ENCODE measurements around the gene POLR3F.

POLR3F gene

DNA sequence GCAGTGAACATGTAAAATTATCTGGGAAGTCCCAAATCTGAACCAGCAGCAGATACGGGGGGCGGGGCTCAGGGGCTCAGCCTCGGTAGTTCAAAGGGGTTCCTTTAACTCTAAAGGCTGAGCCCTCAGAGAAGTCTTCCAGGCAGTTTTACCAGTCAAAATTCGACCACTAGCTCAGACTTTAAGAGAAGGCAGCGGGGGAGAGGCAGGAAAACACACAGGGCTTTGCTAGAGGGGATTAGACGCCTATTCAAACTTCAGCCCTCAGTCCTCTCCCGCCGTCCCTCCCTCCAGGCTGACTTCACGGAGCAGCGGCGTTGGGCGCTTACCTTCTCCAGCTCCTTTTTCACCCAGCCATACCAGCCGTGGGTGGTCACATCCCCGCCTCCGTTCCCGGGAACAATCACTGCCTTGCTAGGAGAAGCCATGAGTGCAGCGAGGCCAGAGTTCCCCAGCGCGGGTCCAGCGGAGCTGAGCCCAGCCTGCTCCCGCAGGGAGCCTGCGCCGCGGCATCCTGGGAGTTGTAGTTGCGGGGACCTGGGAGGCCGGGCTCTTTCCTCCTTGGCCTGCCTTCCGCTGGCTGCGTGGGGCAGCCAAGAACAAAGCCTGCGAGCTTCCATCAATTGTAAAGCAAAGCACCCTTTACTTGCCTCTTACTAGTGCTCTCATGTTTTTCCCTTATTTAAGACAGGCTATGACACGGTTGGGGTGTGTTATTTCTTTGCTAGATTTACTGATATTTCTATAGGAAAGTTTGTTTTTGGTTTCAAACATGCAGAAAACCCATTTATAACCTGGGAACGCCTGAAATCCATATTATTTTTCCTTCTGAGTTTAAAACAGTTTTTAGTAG is 29.8 kb downstream of the POLR3F start, which contains the start of gene RBBP9 (continued):
- TF ChIP-seq ZBTB17 (tag by site-specific recombination; IDR thresholded peaks at IDR 0.05): peak; percentile 99
- no peak for TF ChIP-seq ZNF311 (tag by site-specific recombination; IDR thresholded peaks at IDR 0.05; ENCODE audit: borderline replicate concordance)
- no peak for TF ChIP-seq ZBTB21 (tag by site-specific recombination; IDR thresholded peaks at IDR 0.05)
- TF ChIP-seq OSR2 (tag by site-specific recombination; IDR thresholded peaks at IDR 0.05): no peak
- TF ChIP-seq ZNF2 (tag by site-specific recombination; IDR thresholded peaks at IDR 0.05): peak; percentile 66; the same call in 1 of the 2 replicates
- TF ChIP-seq KLF8 (tag by site-specific recombination; IDR thresholded peaks at IDR 0.05): peak; percentile 77
- no peak for TF ChIP-seq ZNF184 (tag by site-specific recombination; IDR thresholded peaks at IDR 0.05)
- TF ChIP-seq, protein P1, sequence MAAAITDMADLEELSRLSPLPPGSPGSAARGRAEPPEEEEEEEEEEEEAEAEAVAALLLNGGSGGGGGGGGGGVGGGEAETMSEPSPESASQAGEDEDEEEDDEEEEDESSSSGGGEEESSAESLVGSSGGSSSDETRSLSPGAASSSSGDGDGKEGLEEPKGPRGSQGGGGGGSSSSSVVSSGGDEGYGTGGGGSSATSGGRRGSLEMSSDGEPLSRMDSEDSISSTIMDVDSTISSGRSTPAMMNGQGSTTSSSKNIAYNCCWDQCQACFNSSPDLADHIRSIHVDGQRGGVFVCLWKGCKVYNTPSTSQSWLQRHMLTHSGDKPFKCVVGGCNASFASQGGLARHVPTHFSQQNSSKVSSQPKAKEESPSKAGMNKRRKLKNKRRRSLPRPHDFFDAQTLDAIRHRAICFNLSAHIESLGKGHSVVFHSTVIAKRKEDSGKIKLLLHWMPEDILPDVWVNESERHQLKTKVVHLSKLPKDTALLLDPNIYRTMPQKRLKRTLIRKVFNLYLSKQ (tag by site-specific recombination; IDR thresholded peaks at IDR 0.05; ENCODE audit: borderline replicate concordance): no peak
- no peak for TF ChIP-seq ZNF792 (tag by site-specific recombination; IDR thresholded peaks at IDR 0.05)
- TF ChIP-seq ZNF596 (tag by site-specific recombination; IDR thresholded peaks at IDR 0.05): no peak
- TF ChIP-seq ZNF776 (tag by site-specific recombination; IDR thresholded peaks at IDR 0.05; ENCODE audit: borderline replicate concordance): no peak
- TF ChIP-seq ZNF157 (tag by site-specific recombination; IDR thresholded peaks at IDR 0.05): no peak
- no peak for TF ChIP-seq ZNF521 (tag by site-specific recombination; IDR thresholded peaks at IDR 0.05)
- peak; percentile 86; the same call in 1 of the 2 replicates for TF ChIP-seq TRIM28 (IDR thresholded peaks at IDR 0.05; ENCODE audit: borderline replicate concordance, low read length)
- peak; percentile 70; the same call in 1 of the 2 replicates for TF ChIP-seq ZNF561 (tag by site-specific recombination; IDR thresholded peaks at IDR 0.05; ENCODE audit: borderline replicate concordance)
- no peak for TF ChIP-seq ZNF274 (IDR thresholded peaks at IDR 0.05; ENCODE audit: low read length)
- TF ChIP-seq ZNF274 (tag by site-specific recombination; IDR thresholded peaks at IDR 0.05; ENCODE audit: borderline replicate concordance): no peak
- no peak for TF ChIP-seq ZNF791 (tag by site-specific recombination; IDR thresholded peaks at IDR 0.05)
- TF ChIP-seq YY2 (tag by site-specific recombination; IDR thresholded peaks at IDR 0.05): peak; percentile 88
- TF ChIP-seq ZNF24 (tag by site-specific recombination; IDR thresholded peaks at IDR 0.05): no peak
- TF ChIP-seq GLIS2 (tag by site-specific recombination; IDR thresholded peaks at IDR 0.05): peak; percentile 95
- TF ChIP-seq ZNF610 (tag by site-specific recombination; IDR thresholded peaks at IDR 0.05; ENCODE audit: borderline replicate concordance): peak; percentile 23; the same call in 1 of the 2 replicates
- TF ChIP-seq ZNF175 (tag by site-specific recombination; IDR thresholded peaks at IDR 0.05): no peak
- peak; percentile 70 for TF ChIP-seq PRDM10 (tag by site-specific recombination; IDR thresholded peaks at IDR 0.05)
- TF ChIP-seq ZBTB7A (tag by site-specific recombination; IDR thresholded peaks at IDR 0.05; ENCODE audit: low read depth): 0 out of 2 replicates have a peak, but pooled peaks have one; percentile 32
- TF ChIP-seq, protein P2, sequence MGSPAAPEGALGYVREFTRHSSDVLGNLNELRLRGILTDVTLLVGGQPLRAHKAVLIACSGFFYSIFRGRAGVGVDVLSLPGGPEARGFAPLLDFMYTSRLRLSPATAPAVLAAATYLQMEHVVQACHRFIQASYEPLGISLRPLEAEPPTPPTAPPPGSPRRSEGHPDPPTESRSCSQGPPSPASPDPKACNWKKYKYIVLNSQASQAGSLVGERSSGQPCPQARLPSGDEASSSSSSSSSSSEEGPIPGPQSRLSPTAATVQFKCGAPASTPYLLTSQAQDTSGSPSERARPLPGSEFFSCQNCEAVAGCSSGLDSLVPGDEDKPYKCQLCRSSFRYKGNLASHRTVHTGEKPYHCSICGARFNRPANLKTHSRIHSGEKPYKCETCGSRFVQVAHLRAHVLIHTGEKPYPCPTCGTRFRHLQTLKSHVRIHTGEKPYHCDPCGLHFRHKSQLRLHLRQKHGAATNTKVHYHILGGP (tag by site-specific recombination; IDR thresholded peaks at IDR 0.05): no peak
- TF ChIP-seq SCRT2 (tag by site-specific recombination; IDR thresholded peaks at IDR 0.05): no peak
- TF ChIP-seq ZIC2 (tag by site-specific recombination; IDR thresholded peaks at IDR 0.05): peak; percentile 87
- 0 out of 2 replicates have a peak, but pooled peaks have one; percentile 48 for TF ChIP-seq GFI1B (tag by site-specific recombination; IDR thresholded peaks at IDR 0.05)
- TF ChIP-seq GLIS1 (tag by site-specific recombination; IDR thresholded peaks at IDR 0.05): peak; percentile 87
- TF ChIP-seq ZBTB1 (tag by site-specific recombination; IDR thresholded peaks at IDR 0.05): no peak
- no peak for TF ChIP-seq ZNF624 (tag by site-specific recombination; IDR thresholded peaks at IDR 0.05)
- TF ChIP-seq ZNF146 (tag by site-specific recombination; IDR thresholded peaks at IDR 0.05): no peak
- peak; percentile 74 for TF ChIP-seq SP3 (tag by site-specific recombination; IDR thresholded peaks at IDR 0.05)
- no peak for TF ChIP-seq WT1 (tag by site-specific recombination; IDR thresholded peaks at IDR 0.05)
- TF ChIP-seq ZNF248 (tag by site-specific recombination; IDR thresholded peaks at IDR 0.05): no peak
- no peak for TF ChIP-seq ZNF433 (tag by site-specific recombination; IDR thresholded peaks at IDR 0.05; ENCODE audit: low read depth)
